Activated CD8-positive, alpha-beta memory T cell treated with anti-CD3 and anti-CD28 coated beads for 36 hours (primary cell): ENCODE results near the gene CYYR1. TPM values are rescaled to one million over a fixed set of nuclear protein-coding genes. Genes with fewer than 3 reads are reported as not detected.

Experiments used
- CTCF ChIA-PET: fragments of 350-600 bp; sonication (Branson Sonifier 250); formaldehyde crosslinking; loops from one replicate; lab custom pipeline; 2021; ENCODE audit warnings: antibody characterized with exemption; lab: Charles Lee
- POLR2A ChIA-PET: fragments of 350-600 bp; sonication (Branson Sonifier 250); formaldehyde crosslinking; loops from one replicate; lab custom pipeline; 2021; ENCODE audit warnings: antibody characterized with exemption; lab: Charles Lee
- total RNA-seq, 2 experiments: library from RNA; stranded (reverse); gene quantifications; one replicate each; pipeline ENCODE4 v1.2.3, GENCODE V29; 2021

Gene CYYR1
- total RNA-seq, 2 experiments from 2014 or later = not detected

GRCh38 chr21:26555540-26556146 is 17.4 kb downstream of the CYYR1 start:
- CTCF ChIA-PET = no interaction called here
- POLR2A ChIA-PET = no interaction called here

GRCh38 chr21:26554365-26554764 is 18.7 kb downstream of the CYYR1 start:
- CTCF ChIA-PET = no interaction called here
- POLR2A ChIA-PET = no interaction called here

- ChIA-PET CTCF (no interaction called here), POLR2A (interaction anchor here (0.5 kb wide), 1 partner anchor 373 kb away, joined by 5 read pairs; no protein-coding TSS in a partner anchor)
Observed at GRCh38 chr21:26553898-26554297, 19.2 kb downstream of the CYYR1 start.

- ChIA-PET CTCF (no interaction called here), POLR2A (no interaction called here)
Observed at GRCh38 chr21:26550326-26550725, 22.8 kb downstream of the CYYR1 start.

GRCh38 chr21:26546446-26547097 is 26.5 kb downstream of the CYYR1 start:
- ChIA-PET POLR2A (no interaction called here), CTCF (no interaction called here)

GRCh38 chr21:26544201-26544775 is 28.8 kb downstream of the CYYR1 start:
- POLR2A ChIA-PET = no interaction called here
- CTCF ChIA-PET = no interaction called here

GRCh38 chr21:26540651-26541050 is 32.4 kb downstream of the CYYR1 start:
- ChIA-PET CTCF (no interaction called here), POLR2A (no interaction called here)

GRCh38 chr21:26539566-26539965 is 33.5 kb downstream of the CYYR1 start:
- POLR2A ChIA-PET = no interaction called here
- CTCF ChIA-PET = no interaction called here

GRCh38 chr21:26534517-26534916 is 38.6 kb downstream of the CYYR1 start:
- POLR2A ChIA-PET = no interaction called here

GRCh38 chr21:26532208-26532607 is 40.9 kb downstream of the CYYR1 start:
- ChIA-PET CTCF (no interaction called here), POLR2A (no interaction called here)

More at GRCh38 chr21:26534517-26534916, 38.6 kb downstream of the CYYR1 start:
- CTCF ChIA-PET = no interaction called here

GRCh38 chr21:26529526-26529925 is 43.6 kb downstream of the CYYR1 start:
- CTCF ChIA-PET = no interaction called here
- POLR2A ChIA-PET = interaction anchor here (0.6 kb wide), 1 partner anchor 20 kb away, joined by 4 read pairs; no protein-coding TSS in a partner anchor

- POLR2A ChIA-PET = interaction anchor here (0.6 kb wide), 1 partner anchor 19 kb away, joined by 4 read pairs; no protein-coding TSS in a partner anchor
Observed at GRCh38 chr21:26528882-26529281, 44.2 kb downstream of the CYYR1 start.

GRCh38 chr21:26522704-26523103 is 50.4 kb downstream of the CYYR1 start:
- ChIA-PET CTCF (no interaction called here), POLR2A (no interaction called here)

More at GRCh38 chr21:26528882-26529281, 44.2 kb downstream of the CYYR1 start:
- CTCF ChIA-PET = no interaction called here

GRCh38 chr21:26519142-26519541 is 53.9 kb downstream of the CYYR1 start:
- CTCF ChIA-PET = no interaction called here

GRCh38 chr21:26515257-26515656 is 57.8 kb downstream of the CYYR1 start:
- ChIA-PET CTCF (no interaction called here), POLR2A (no interaction called here)

More at GRCh38 chr21:26519142-26519541, 53.9 kb downstream of the CYYR1 start:
- POLR2A ChIA-PET = no interaction called here

- ChIA-PET CTCF (no interaction called here), POLR2A (no interaction called here)
Observed at GRCh38 chr21:26513212-26513611, 59.9 kb downstream of the CYYR1 start.

GRCh38 chr21:26512664-26513063 is 60.4 kb downstream of the CYYR1 start:
- POLR2A ChIA-PET = no interaction called here
- CTCF ChIA-PET = no interaction called here

- POLR2A ChIA-PET = interaction anchor here (1.1 kb wide), 1 partner anchor 20 kb away, joined by 4 read pairs; no protein-coding TSS in a partner anchor
- CTCF ChIA-PET = no interaction called here
Observed at GRCh38 chr21:26508903-26509302, 64.2 kb downstream of the CYYR1 start.

GRCh38 chr21:26506956-26507355 is 66.1 kb downstream of the CYYR1 start:
- CTCF ChIA-PET = no interaction called here
- POLR2A ChIA-PET = no interaction called here

GRCh38 chr21:26505211-26505610 is 67.9 kb downstream of the CYYR1 start:
- ChIA-PET POLR2A (no interaction called here), CTCF (no interaction called here)

- ChIA-PET POLR2A (no interaction called here), CTCF (no interaction called here)
Observed at GRCh38 chr21:26503414-26503813, 69.7 kb downstream of the CYYR1 start.
